GM19240 (cell line): ENCODE data around the gene GLIPR1L1.
A peak's percentile ranks its signal among the peaks of the same experiment; 100 is the strongest.

Experiments
- DNase-seq: peaks from one replicate; pipeline ENCODE4 v3.0.0; 2011; ENCODE audit warnings: low spot score; ENCODE audit not compliant: insufficient read length

GLIPR1L1 gene

GRCh38 chr12:75349946-75350345 lies 15.5 kb downstream of the GLIPR1L1 start:
- no peak for DNase-seq

DNA sequence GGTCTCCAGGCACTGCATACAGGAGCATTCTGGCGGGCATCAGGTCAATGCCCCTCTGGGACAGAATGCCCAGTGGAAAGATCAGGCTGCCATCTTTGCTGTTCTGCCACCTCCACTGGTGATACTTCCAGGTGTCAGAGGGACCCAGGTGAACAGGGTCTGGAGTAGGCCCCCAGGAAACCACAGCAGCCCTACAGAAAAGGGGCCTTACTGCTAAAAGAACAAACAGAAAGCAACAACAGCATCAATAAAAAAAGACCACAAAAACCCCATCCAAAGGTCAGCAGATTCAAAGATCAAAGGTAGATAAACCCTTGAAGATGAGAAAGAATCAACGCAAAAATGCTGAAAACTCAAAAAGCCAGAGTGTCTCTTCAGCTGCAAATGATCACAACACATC lies 15.9 kb downstream of the GLIPR1L1 start:
- no peak for DNase-seq

GRCh38 chr12:75354011-75354410 lies 19.5 kb downstream of the GLIPR1L1 start:
- DNase-seq, result no peak

GRCh38 chr12:75360920-75361319 lies 26.4 kb downstream of the GLIPR1L1 start:
- no peak for DNase-seq

GRCh38 chr12:75361408-75361807 lies 26.9 kb downstream of the GLIPR1L1 start:
- DNase-seq, result no peak

DNA sequence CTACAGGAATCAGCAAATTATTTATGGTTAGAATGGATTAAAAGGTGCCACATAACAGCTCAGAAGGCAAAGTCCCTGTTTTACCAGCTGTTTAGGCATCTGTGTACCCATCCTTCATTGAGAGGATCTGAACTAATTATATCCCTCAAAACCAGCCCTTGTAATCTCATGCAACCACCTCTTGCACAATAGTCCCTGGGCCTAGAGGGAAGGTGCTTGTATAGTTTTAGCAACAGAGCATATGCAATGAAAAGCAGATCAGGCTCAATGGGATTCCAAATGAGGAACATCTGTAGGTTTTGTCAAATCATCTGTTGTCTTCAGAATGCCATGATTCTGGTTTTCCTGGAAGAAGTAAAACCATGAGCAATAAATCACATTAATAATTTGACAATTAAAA lies 30.4 kb downstream of the GLIPR1L1 start:
- no peak for DNase-seq

GRCh38 chr12:75366629-75367028 lies 32.2 kb downstream of the GLIPR1L1 start:
- DNase-seq, result no peak

DNA sequence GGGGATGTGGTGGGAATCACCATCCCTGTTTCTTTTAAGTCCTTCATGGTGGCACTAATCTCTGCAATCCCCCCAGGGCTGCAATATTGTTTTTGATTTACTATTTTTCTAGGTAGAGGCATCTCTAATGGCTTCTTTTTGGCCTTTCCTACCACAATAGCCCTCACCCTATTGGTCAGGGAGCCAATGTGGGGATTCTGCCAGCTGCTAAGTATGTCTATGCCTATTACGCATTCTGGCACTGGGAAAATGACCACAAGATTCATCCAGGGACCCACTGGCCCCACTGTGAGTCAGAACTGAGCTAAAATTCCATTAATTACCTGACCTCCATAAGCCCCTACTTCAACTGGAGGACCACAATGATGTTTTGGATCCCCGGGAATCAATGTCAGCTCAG lies 40.5 kb downstream of the GLIPR1L1 start:
- DNase-seq, result no peak

- DNase-seq, result no peak
These were observed 43.9 kb downstream of the GLIPR1L1 start for GRCh38 chr12:75378354-75378753.

GRCh38 chr12:75389061-75389460 lies 54.6 kb downstream of the GLIPR1L1 start:
- DNase-seq, result no peak

DNA sequence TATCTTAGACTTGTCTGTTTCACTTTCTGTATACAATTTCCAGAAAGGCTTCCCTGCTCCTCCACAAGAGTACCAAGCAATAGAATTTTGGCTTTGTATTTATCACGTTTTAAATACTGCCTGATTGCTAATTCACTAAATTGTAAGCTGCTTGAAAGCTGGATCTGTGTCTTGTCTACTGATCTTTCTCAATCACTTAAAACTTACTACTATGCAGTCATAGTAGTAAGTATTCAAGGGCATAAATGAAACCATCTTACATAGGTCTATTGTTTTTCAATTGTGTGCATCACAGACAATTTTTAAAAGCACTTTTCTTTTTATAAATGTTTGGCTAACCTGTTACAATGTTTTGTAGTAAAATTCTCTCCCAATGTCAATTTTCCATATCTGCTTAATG lies 55.2 kb downstream of the GLIPR1L1 start:
- DNase-seq, result no peak

- no peak for DNase-seq
These were observed 55.9 kb downstream of the GLIPR1L1 start for GRCh38 chr12:75390156-75390898.

DNA sequence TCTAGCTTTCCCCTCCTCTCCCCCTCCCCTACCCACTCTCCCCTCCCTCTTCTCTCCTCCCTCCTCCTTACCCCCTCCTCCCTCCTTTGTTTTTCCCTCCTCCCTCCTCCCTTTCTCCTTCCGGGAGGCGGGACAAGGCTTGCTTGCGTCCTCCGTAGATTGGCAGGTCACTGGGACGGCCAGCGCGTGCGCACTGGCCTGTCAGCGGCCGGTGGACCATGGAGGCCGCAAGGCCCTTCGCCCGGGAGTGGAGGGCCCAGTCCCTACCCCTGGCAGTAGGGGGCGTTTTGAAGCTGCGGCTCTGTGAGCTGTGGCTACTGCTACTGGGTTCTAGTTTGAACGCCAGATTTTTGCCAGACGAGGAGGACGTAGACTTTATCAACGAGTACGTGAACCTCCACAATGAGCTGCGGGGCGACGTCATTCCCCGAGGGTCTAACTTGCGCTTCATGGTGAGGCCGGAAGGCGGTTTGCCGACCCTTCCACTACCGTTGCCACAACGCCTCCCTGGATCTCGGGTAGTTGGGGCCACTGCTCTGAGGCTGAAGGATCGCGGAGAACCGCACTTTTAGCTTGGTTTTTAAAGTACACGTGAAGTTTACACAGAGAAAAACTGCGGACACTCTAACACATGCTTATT lies 56.5 kb downstream of the GLIPR1L1 start, which contains the start of gene GLIPR1L2:
GLIPR1L2 (plus strand) TSS at position 191 of the 640 bp plus-strand sequence; CDS start at position 219, 28 bp downstream.
- peak; percentile 72 for DNase-seq

DNA sequence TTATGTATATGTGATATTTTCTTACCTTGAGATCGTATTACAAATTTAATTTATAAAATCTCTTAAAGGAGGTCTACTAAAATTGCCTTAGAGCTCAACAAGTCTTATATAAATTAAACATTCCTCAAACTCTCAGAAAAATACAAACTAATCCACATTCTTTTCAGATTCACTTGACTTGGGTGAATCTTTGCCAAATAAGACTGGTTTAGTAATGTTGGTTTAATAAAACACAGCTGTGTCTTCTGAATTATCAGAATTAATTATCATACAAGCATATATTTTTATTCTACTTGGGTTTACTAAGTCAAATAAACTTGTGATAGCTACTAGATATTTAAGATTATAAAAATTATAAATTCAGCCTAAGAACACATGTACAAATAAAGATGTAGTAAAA lies 69.8 kb downstream of the GLIPR1L1 start:
- no peak for DNase-seq

- no peak for DNase-seq
These were observed 73.2 kb downstream of the GLIPR1L1 start for GRCh38 chr12:75407683-75408082.

- no peak for DNase-seq
These were observed 75.4 kb downstream of the GLIPR1L1 start for GRCh38 chr12:75409830-75410229.

- no peak for DNase-seq
These were observed 80.2 kb downstream of the GLIPR1L1 start for GRCh38 chr12:75414671-75415070.

- DNase-seq, result no peak
These were observed 85.4 kb downstream of the GLIPR1L1 start for GRCh38 chr12:75419841-75420240.
